GM19395 (cell line): ENCODE results near the gene BIVM.

Experiments
- ATAC-seq: cut with Tn5 transposase; IDR thresholded peaks from one replicate; pipeline ENCODE4 v1.9.1; 2021; ENCODE audit warnings: mild to moderate bottlenecking, moderate library complexity; ENCODE audit not compliant: unreplicated experiment

BIVM gene

DNA sequence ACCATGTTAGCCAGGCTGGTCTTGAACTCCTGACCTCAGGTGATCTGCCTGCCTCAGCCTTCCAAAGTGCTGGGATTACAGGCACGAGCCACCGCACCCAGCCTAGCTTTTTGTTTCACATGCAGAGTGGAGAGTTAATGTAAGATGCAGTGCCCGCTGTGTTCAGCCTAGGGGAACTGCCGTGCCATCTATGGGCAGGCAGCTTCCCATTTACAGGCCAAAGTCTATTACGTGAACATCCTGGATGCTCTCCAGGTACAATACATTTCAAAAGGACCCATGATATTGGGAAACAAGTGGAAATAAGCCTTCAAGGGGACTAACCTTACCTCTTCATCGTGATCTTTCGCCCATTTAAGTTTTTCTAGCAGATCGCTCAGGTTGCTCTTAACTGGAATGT lies 10.2 kb upstream of the BIVM start:
- ATAC-seq, result no peak

DNA sequence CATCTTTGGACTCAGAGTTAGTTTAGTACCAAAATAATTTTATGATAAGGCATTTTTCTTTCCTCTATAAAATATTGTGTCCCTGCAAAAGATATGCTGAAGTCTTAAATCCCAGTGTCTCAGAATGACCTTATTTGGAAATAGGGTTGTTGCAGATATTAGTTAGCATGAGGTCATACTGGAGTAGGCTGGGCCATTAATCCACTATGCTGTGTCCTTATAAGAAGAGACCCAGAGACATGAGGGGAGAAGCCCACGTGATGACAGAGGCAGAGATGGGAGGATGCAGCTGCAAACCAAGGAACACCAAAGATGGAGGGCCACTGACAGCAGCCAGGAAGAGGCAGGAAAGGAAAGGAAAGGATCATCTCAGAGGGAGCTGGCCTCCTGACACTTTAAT lies 6.5 kb upstream of the BIVM start:
- no peak for ATAC-seq

DNA sequence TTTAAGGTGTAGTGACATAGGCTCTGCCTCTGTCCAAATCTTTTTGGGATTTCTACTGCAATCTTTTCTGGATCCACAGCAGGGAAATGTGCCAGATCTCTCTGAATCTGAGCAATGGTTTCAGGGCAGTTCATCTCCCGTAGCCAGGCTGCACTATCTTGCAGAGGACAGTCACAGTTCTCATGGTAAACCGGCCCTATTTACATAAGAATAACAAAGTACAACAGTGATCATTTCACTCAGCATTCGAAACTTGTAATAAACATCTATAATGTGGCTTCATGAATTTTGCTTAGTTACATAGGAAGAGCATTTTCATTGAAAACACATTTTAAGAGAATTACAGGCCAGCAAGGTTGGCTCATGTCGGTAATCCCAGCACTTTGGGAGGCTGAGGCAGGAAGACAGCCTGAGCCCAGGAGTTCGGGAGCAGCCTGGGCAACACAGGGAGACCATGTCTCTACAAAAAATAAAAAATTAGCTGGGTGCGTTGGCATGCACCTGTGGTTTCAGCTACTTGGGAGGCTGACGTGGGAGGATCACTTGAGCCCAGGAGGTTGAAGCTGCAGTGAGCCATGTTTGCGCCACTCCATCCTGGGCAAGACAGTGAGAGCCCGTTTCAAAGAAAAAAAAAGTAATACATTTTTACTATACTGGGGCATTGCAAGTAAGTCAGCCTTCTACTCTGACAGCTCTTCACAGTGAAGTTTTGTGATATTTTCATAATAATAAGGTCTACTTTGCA lies 5.1 kb upstream of the BIVM start:
- ATAC-seq, result no peak

DNA sequence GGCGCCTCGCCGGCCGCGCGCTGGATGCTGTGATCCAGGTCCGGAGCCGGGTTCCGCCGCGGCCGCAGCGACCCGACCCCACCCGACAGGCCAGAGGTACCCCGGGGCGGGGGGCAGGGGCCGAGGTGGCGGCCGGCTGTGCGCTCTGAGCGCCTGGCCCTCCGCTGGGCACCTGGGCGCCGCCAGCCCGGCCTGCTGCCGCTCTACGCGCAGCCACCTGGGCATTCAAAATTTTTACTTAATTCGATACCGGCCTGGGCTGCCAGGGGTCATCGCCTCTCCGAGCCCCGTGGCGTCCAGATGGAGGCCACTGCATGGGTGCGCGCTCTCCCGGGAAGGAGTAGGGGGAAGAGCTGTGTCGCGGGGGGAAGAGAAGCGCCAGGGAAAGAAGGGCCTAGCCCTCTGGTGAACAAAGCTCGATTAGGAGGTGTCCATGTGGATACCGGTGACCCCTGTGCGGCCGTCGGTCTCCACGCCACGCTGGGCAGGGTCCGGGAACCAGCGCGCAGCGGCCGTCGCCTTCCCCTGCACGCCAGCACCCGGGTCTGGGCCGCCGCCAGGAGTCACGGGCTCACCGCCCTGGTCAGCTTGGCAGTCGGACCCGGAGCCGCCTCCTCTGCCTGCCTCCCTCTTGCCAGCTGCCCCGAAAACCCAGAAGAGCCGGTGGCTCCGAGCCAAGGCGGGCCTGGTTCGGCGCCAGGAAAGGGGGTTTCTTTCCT lies 666 bp downstream of the BIVM start:
- ATAC-seq, result peak; percentile 10

DNA sequence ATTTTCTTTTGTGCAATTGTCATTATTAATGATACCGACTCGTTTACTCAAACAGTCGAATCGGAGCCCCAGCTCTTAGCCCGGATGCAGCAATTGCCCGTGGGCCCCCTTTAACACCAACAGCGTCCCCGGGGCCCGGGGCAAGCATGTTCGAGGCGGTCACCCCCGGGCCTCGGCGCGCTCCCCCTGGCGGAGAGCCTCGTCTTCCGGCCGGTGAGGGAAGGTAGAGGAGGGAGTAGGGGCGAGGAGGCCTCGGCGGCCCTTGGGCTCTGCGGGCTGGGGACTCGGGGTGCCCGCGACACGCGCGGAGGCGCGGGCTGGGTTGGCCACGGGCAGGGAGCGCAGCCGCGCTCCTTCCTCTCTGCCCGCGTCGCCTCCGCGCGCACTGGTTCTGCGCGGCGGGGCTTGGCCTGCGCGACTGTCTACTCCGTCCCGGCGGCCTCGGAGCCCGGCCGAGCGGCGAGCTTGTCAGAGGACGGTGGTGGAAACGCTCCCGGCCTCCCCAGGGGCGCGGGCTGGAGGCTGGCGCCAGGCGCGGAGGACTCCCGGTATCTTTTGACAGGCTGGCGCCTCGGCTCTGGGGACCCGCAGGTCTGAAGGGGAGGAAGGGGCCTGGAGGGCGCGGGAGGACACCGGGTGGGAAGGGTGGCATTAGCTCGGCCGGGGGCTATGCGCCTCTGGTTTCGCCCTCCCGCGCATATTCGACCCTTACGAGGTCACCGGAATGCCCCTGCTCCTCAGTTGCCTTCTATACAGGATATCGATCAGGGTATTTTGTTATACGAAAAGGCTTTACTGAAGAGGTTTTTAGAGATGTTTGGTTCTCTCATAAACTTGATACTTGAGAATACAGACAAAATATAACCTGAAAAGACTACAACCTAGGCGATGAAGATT lies 1.5 kb downstream of the BIVM start:
- ATAC-seq, result peak; percentile 70

DNA sequence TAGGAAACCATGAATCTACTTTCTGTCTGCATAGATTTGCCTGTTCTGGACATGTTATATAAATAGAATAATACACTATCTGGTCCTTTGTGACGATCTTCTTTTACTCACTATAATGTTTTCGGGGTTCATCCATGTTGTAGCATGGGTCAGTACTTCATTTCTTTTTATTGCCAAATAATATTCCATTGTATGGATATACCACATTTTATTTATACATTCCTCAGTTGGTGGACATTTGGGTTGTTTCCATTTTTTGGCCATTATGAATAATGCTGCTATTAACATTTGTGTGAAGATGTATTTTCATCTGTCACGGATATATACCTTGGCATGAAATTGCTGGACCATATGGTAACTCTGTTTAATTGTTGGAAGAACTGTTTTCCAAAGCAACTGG lies 6.8 kb downstream of the BIVM start:
- no peak for ATAC-seq

DNA sequence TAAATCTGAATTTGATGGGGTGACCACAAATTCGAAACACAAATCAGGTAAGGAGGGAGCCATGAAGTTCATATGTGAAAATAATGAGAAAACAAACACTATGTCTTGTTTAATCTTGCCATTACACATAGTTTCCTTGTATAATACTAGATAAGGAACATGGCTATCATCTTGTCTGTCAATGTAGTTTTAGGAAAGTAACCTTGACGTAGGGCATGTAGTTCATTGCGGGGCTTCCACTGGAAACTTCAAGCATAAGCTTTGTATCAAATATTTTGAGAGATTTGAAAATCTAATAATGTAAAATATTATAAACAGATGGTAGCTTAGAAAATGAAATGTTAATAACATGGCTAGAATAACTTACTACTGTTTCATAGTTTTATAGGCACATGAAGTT lies 8.8 kb downstream of the BIVM start:
- no peak for ATAC-seq

DNA sequence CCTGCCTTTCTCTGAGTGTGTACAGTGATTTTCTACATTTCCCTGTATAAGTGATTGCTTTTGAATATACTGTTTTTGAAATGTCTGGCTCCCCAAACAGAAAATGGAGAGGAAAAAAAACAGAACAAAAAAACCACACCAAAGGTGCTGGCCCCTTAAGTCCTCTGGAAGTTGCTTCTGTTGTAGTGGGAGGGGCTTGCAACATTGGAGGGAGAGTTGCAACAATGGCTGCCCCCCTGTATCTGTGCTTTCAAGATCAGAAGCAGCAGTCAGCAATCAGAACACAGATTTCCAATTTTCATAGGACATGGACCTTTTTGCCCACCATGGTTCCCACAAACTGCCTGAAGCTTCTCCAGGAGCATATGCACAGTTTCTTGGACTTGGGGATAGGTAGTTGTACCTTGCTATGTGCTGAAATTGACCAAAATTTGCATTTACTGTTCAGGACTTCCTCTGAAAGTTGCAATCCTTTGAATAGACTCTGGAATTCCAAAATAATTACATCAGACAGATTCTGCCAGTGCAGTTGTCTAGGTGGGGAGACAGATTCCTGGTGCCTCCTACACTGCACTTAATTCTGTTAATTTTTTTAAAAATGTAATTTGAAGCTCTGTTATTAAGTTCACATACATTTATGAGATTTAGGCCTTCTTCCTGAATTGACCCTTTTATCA lies 13.8 kb downstream of the BIVM start:
- no peak for ATAC-seq

DNA sequence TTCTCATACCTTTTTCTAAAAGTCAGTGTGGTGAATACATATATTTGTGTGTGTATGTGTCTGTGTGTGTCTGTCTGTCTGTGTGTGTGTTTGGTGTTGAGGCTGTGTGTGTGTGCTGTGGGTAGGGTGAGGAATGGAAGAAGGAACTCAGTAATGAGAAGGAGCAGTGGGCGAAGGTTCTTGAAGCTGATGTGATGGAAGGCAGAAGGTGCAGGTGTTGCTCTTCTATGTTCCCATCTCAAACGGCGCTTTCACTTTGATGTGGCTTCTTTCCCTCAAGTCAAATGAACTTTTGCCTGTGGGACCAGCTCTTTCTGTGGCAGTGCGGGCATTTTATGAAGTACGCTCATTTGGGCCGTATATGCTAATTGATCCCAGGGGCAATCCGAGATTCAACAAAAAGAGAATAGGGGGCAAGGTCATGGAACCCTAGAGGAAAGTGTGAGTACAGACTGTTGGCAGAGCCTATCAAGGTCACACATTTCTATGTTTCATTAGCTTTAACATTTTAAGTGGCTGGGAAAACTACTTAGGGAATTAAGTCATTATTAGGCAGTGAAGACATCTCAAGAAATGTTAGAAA lies 15.2 kb downstream of the BIVM start:
- ATAC-seq, result peak; percentile 59

DNA sequence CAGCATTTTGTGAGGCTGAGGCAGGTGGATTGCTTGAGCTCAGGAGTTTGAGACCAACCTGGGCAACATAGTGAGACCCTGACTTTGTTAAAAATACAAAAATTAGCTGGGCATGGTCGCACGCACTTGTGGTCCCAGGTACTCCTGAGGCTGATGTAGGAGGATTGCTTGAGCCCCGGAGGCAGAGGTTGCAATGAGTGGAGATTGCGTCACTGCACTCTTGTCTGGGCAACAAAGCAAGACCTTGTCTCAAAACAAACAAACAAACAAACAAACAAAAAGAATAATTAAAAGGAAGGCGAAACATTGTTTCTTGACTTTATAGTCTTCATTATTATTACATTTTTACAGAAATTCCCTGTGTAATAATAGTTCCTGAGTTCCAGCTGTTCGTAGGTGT lies 15.9 kb downstream of the BIVM start:
- ATAC-seq, result no peak

DNA sequence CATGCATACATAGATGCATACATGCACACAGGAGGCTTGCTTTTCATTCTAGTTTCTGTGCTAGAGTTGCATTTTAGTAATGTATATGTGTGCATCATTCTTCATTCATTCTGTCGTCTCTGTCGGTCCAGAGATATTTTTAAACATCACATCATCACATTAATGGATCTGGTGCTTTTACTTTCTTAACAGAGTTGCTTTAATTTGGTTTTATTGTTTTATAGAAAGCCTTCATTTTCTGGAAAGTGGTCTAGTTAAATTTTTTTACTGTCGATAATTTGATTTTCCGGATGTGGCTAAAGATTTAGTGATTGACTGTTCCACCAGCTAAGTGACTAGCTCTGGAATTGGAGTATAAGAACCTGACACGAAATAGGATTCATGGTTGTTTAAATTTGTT lies 16.9 kb downstream of the BIVM start:
- no peak for ATAC-seq

DNA sequence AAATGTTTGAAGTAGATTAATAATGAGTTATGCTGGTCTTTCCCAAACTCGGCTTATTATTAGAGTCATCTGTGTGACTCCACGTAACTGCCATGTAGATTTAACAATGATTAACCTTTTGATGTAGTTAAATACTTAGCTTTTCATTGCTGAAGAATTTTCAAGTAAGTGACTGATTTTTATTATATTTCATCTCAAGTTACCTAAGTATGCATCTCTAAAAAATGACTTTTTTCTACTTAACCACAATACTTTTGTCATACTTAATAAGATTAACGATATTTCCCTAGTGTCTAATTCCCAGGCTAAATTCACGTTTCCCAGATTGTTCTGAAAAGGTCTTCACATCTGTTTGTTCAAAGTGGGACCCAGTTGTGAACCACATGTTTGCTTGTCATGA lies 17.8 kb downstream of the BIVM start:
- no peak for ATAC-seq

DNA sequence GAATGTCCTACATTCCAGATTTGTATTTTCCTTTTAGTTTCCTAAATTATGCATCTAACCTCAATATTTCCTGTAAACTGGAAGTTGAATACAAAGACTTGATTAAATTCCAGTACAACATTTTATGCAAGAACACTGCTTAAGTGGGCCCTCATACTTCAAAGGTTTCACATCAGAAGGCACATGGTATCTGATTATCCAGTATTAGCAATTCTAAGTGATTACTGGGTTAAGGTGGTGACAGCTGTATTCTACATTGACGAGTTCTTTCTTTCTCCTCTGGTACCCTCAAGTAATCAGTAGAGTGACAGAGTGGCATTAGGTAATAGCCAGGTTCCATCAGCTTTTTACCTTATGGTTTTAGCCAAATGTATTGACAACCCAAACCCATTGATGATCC lies 18.3 kb downstream of the BIVM start:
- no peak for ATAC-seq

DNA sequence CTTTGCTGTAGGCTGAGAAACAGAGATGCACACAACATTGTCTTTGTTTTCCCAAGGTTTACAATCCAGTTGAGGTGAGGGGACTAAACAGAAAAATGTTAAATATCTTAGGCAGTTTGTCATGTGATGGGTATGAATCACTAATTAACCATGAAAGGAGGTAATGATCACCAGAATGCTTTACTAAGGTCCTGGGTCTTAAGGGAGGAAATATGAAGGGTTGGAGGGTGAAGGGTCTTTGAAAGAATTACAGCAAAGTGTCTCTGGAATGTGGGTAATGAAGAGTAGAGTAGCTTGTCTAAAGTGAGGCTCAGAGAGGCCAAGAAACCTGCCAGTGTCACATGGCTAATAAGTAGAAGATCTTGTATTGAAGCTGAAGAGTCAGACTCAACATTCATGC lies 19.0 kb downstream of the BIVM start:
- no peak for ATAC-seq

DNA sequence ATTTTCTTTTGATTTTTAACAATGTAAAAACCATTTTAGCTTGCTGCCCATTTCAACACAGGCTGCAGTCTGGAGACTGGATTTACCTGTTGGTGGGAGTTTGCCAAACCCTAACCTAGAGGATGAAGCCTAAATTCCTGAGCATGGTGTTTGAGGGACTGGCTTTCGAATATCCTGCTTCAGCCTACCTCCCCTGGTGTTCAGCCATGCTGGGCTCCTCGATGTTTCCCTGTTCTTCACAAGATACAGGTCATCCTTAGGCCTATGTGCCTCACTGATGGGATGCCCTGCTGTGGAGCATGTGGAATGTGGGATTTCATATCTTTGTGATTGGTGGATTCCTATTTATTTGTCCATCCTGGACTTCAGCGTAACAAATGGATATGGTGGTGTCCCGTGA lies 26.5 kb downstream of the BIVM start:
- no peak for ATAC-seq

DNA sequence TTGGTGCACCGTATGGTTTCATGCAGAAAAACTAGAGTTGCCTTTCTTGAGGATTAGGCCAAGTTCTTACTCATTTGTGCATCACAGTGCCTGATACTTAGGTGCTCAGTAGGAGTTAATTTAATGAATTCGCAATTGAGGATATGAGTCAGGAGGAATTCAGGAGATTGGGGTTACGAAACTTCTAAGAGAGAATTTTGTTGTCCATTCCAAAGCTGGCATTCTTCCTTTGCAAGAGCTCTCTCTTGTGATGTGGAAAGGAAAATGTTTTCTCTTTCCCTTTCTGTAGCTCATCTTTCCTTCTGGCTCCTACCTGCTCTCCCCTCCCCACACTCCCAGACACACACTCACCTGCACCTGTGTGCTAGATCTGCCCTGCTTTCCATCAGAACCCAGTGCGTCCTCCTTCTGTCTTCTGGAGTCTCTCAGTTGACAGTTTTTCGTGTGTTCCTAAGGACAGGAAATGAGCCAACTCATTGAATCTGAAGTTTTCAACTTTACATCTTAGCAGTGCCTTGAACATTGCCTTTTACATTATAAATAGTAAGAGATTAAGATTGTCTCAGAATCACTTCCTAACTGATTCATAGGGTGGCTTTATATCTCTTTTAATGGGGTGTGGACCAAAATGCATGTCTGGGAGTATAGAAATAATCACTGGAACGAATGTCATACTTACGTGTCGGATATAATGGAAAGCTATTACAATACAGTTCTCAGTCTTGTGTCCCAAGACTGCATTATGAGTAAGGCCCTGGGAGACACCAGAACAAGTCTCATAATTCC lies 27.2 kb downstream of the BIVM start:
- ATAC-seq, result no peak

DNA sequence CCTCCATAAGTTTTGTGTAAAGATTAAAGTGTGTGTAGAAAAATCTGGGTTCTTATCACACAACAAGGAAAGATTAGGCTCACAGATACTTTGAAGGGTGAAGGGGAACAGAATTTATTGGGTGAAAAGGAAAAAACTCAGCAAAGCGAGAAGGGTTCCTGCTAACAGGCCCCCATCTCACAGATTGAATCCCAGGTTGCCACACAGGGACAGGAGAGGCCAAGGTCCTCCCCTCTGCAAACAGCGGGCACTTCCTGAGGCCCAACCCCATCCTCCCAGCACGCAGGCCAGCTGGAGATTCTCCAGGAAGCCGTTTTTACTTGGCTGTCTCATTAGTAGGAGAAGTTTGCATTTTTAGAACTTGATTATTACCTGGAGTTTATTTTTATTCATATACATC lies 31.7 kb downstream of the BIVM start:
- ATAC-seq, result no peak

DNA sequence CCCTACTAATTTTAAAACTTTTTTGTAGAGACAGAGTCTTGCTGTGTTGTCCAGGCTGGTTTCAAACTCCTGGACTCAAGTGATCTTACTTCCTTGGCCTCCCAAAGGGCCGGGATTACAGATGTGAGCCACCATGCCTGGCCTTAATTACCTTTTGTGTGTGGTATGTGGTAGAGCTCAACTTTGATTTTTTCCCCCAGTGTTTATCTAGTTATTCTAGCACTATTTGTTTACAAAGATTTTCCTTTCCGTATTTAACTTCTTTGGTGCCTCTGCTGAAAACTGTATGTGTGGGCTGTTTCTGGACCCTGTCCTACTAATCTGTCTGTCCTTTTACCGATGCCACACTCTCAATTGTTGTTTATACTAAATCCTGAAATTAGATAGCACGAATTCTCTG lies 37.6 kb downstream of the BIVM start:
- ATAC-seq, result no peak

DNA sequence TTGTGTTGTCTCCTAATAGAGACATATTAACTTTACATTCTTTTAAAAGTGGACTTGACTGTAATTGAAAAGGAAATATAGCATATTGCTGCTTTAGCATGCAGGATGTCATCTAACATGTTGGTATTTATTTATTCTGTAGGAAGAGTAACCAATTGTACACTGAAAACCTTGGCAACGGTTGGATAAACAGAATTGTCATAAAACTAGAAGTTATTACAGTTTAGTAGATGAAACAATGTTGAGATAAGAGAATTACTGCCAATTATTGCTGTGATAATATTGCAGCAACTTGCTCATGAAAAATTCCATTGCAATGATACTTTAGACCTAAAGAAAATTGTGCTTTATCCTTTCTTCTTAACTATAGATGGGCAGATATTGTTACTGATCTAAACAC lies 39.4 kb downstream of the BIVM start:
- ATAC-seq, result no peak

DNA sequence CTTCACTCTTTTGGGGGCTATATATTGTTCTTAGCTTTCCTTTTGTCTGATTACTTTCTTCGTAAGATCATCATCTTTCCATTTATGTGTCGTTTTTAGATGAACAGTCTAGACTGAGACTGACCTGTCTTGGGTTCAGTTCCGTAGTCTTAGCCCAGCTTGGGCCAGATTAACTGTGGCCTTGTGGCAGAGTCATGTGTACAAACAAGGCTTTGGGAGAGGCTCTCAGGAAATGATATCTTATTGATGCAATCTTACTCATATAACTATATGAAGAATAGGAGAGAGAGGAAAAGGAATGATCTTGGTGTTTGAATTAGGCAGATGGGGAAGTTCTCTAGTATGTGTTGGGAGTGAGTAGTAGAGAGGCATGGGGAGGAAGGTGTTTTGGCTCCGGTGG lies 40.1 kb downstream of the BIVM start:
- no peak for ATAC-seq
